GM12874 (cell line): ENCODE data around the gene GPSM1.

Experiments used
- TF ChIP-seq, protein P1 (sequence below): IDR thresholded peaks from 2 replicates; pipeline ENCODE4 v1.5.1; 2011; ENCODE audit warnings: low read depth, mild to moderate bottlenecking, control low read depth, low read length, moderate library complexity; ENCODE audit not compliant: insufficient read depth

Gene GPSM1

DNA sequence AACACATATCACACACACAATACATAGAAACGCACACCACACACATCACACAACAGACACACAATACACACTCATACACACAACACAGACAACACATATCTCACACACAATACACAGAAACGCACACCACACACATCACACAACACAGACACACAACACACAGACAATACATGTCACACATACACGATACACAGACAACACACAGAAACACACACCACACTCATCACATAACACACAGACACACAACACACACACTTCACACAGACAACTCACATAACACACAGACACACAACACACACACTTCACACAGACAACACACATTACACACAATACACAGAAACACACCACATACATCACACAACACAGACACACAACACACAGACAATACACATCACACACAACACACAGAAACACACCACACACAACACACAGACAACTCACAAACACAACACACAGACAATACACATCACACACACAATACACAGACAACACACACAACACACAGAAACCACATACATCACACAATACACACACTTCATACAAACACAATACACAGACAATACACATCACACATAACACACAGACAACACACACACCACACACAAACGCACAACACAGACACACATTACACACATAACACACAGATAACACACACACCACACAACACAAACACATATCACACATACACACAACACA lies 19.2 kb upstream of the GPSM1 start:
- TF ChIP-seq, protein P1, sequence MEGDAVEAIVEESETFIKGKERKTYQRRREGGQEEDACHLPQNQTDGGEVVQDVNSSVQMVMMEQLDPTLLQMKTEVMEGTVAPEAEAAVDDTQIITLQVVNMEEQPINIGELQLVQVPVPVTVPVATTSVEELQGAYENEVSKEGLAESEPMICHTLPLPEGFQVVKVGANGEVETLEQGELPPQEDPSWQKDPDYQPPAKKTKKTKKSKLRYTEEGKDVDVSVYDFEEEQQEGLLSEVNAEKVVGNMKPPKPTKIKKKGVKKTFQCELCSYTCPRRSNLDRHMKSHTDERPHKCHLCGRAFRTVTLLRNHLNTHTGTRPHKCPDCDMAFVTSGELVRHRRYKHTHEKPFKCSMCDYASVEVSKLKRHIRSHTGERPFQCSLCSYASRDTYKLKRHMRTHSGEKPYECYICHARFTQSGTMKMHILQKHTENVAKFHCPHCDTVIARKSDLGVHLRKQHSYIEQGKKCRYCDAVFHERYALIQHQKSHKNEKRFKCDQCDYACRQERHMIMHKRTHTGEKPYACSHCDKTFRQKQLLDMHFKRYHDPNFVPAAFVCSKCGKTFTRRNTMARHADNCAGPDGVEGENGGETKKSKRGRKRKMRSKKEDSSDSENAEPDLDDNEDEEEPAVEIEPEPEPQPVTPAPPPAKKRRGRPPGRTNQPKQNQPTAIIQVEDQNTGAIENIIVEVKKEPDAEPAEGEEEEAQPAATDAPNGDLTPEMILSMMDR = no peak

DNA sequence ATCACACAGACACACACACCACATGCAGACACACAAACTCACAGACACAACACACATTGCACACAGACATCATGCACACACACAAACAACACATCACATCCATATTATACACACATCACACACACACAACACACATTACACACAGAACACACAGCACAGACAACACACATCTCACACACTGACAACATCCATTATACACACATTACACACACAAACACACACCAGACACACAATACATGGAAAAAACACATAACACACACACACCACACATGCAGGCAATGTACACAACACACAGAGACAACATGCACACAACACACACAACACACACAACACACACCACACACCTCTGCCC lies 18.7 kb upstream of the GPSM1 start:
- TF ChIP-seq, protein P1 = no peak

DNA sequence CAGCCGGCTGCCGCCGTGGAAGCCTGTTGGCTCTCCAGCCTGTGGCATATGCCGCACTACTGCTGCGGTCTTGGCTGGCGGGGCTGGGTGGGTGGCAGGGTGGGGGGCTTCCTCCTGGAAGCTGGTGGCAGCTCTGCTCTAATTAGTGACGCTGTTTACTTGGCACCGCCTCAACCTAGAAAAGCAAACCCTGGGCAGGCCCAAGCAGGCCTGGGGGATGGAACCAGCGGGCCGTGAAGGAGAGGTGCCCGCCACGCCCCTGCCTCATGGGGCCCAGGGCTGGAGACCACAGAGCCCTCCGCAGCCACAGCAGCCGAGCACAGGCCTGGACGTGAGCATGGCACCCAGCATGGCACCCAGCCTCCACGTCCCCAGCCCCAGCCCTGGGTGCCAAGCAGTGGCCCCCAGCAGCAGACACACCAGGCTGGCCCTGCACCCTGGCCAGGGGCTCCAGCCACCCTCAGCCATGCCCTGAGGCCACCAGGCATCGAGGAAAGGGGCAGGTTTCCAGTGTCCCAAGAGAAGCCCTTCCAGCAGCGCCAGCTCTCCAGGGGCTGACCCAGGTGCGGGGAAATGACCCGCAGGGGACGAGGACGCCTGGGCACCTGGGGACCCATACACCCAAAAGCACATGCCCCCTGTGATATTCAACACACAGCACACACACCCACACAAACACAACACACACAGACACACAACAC lies 18.1 kb upstream of the GPSM1 start:
- TF ChIP-seq, protein P1 = no peak

DNA sequence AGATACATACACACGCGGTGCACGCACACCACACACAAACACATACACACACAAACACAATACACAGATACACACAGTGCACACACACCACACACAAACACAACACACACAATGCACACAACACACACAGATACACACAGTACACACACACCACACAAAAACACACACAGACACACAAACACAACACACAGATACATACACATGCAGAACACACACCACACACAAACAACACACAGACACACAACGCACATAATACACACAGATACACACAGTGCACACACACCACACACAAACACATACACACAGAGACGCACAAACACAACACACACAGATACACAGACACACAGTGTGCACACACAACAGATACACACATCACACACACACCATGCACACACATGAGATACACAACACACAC lies 17.5 kb upstream of the GPSM1 start:
- TF ChIP-seq, protein P1 = no peak

DNA sequence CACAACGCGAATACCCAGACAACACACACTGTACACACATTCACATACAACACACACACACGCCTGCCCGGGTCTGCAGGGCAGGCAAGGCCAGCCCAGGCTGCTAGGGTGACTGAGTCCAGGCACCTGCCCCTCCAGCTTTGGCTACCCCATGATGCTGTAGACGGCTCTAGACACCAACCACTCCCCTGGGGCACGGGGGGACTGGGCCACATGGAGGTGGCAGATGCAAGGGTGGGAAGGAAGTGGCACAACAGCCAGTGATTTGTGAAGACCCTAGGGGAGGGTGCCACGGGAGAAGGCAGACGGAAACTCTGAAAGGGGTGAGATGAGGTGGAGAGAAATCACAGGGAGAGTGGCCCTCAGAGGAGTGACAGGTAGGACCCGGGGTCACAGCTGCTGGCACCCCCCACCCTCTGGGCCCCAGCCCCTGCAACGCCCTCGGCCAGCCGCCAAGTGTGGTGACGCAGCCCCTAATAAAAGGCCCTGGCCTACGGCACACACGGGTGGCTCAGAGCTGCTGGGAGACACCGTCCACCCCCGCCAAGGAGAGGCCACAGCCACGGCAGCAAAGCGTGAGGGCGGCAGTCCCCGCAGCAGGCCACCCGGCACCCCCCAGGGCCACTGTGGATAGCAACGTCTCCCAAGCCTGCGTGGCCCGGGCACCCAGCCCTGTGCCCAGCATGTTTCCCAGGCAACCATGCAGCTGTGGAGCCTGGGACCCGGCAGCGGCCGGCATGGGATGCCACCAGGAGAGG lies 16.9 kb upstream of the GPSM1 start:
- TF ChIP-seq, protein P1 = no peak

DNA sequence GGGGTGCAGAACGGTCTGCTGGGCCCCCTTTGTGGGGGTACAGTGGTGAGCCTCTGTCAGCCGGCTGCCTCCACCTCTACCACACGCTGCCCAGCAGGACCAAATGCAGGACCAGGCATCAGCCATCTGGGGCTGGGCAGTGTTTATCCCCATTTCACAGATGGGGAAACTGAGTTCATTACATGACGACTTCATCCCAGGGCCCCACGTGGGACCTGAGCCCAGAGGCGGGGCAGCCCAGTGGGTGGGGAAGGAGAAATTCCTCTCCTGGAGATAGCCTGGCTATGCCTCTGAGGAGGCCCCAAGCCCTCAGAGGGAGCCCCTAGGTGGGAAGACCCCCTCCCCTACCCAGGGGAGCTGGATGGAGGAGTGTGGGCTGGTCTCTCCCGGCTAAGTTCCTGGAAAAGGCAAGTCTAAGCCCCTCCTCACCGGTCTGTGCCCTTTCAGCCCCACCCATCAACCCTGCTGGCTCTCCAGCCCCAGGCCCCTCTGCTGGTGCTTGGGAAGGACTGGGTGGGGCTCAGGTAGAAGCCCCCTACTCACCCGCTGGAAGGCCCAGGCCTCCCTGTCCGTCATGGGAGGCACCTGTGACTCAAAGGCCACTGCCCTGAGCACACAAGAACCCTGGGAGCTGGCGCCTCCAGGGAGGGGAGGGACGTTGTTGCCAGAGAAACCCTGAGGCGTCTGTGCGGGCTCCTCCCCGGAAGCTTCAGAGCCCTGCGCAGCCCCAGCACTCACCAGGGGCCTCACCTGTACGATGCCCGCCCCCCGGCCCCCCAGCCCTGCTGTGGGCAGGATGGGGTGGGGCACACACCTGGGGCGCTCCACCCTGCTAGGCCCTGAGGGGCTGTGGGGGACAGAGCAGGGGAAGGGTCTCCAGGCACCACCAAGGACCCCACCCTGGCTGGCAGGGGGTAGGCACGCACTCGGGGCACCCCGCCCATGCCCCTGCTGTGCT lies 16.0 kb upstream of the GPSM1 start:
- TF ChIP-seq, protein P1 = no peak
